GM19351 (cell line): Measurements from ENCODE around the gene FLNB.
A peak's percentile ranks its signal among the peaks of the same experiment; 100 is the strongest.
"Not testable (repeated sequence)": the region's sequence is repeated elsewhere in the genome, so short reads cannot be mapped to it uniquely, and the experiment has no call there.

Experiments
- ATAC-seq: cut with Tn5 transposase; IDR thresholded peaks from one replicate; pipeline ENCODE4 v1.9.1; 2021; ENCODE audit warnings: mild to moderate bottlenecking, moderate library complexity; ENCODE audit not compliant: unreplicated experiment

The FLNB gene

GRCh38 chr3:58198362-58198761 lies 190.1 kb downstream of the FLNB start:
- no peak for ATAC-seq

- ATAC-seq = no peak
Observed at GRCh38 chr3:58198804-58199203, 190.6 kb downstream of the FLNB start.

- ATAC-seq = no peak
Observed at GRCh38 chr3:58200121-58200709, 192.0 kb downstream of the FLNB start.

GRCh38 chr3:58200846-58201355 lies 192.7 kb downstream of the FLNB start:
- no peak for ATAC-seq

- ATAC-seq = not testable (repeated sequence)
Observed at GRCh38 chr3:58201451-58201850, 193.2 kb downstream of the FLNB start.

GRCh38 chr3:58202917-58203360 lies 194.7 kb downstream of the FLNB start:
- peak; percentile 72 for ATAC-seq

- no peak for ATAC-seq
Observed at GRCh38 chr3:58203541-58203940, 195.3 kb downstream of the FLNB start.

- ATAC-seq = no peak
Observed at GRCh38 chr3:58204720-58205119, 196.5 kb downstream of the FLNB start.

GRCh38 chr3:58205981-58206380 lies 197.8 kb downstream of the FLNB start:
- ATAC-seq = no peak

GRCh38 chr3:58206406-58207011 lies 198.3 kb downstream of the FLNB start:
- ATAC-seq = no peak

GRCh38 chr3:58207954-58208353 lies 199.7 kb downstream of the FLNB start:
- ATAC-seq = no peak

- ATAC-seq = no peak
Observed at GRCh38 chr3:58209933-58210332, 201.7 kb downstream of the FLNB start.

- ATAC-seq = no peak
Observed at GRCh38 chr3:58210761-58211460, 202.7 kb downstream of the FLNB start, which contains the start of gene DNASE1L3. TSS of gene DNASE1L3 (minus strand) at chr3:58210972. CDS start at chr3:58210906, 66 bp downstream.

- peak; percentile 81 for ATAC-seq
Observed at GRCh38 chr3:58214484-58215316, 206.5 kb downstream of the FLNB start.

- no peak for ATAC-seq
Observed at GRCh38 chr3:58215317-58216025, 207.2 kb downstream of the FLNB start.

GRCh38 chr3:58216496-58217195 lies 208.4 kb downstream of the FLNB start:
- ATAC-seq = no peak

GRCh38 chr3:58217209-58217811 lies 209.1 kb downstream of the FLNB start:
- no peak for ATAC-seq

GRCh38 chr3:58218904-58219303 lies 210.7 kb downstream of the FLNB start:
- ATAC-seq = no peak
